ENCODE measurements around the gene NCOA6.

The NCOA6 gene

GRCh38 chr20:34703424-34704176 is 121.9 kb downstream of the NCOA6 start:
- H3K4me3 ChIP-seq (ENCODE audit: insufficient read length, low read depth): peak overlapping the region; percentile 76
- no peaks in the 10 kb centered on the region for H3K9me3 ChIP-seq (ENCODE audit: insufficient read depth, low read length)
- TF ChIP-seq SUZ12 (IDR thresholded peaks at IDR 0.05; ENCODE audit: extremely low read depth, insufficient read depth, insufficient read length) (no peak), ZNF274 (IDR thresholded peaks at IDR 0.05; ENCODE audit: low read depth, low read length) (no peak), YY1 (IDR thresholded peaks at IDR 0.05; ENCODE audit: insufficient read depth, insufficient read length) (no peak)
- no peak for DNase-seq (ENCODE audit: low read depth, low spot score)
- peaks cover 6% of the 10 kb centered on the region for H3K4me1 ChIP-seq (ENCODE audit: insufficient read depth, insufficient read length)
- H3K27me3 ChIP-seq (ENCODE audit: insufficient read depth, insufficient read length): peaks cover 16% of the 10 kb centered on the region
- peak overlapping the region; percentile 88 for H3K9ac ChIP-seq (ENCODE audit: insufficient read length, low read depth)
- H3K36me3 ChIP-seq (ENCODE audit: insufficient read depth, insufficient read length, low read length): no peaks in the 10 kb centered on the region

- no peak for DNase-seq (ENCODE audit: low read depth, low spot score)
- H3K36me3 ChIP-seq (ENCODE audit: insufficient read depth, insufficient read length, low read length): no peaks in the 10 kb centered on the region
- H3K9ac ChIP-seq (ENCODE audit: insufficient read length, low read depth): no peak overlapping the region
- peaks cover 6% of the 10 kb centered on the region for H3K4me1 ChIP-seq (ENCODE audit: insufficient read depth, insufficient read length)
- TF ChIP-seq ZNF274 (IDR thresholded peaks at IDR 0.05; ENCODE audit: low read depth, low read length) (no peak), SUZ12 (IDR thresholded peaks at IDR 0.05; ENCODE audit: extremely low read depth, insufficient read depth, insufficient read length) (no peak), YY1 (IDR thresholded peaks at IDR 0.05; ENCODE audit: insufficient read depth, insufficient read length) (no peak)
- no peaks in the 10 kb centered on the region for H3K9me3 ChIP-seq (ENCODE audit: insufficient read depth, low read length)
- peak overlapping the region; percentile 76 for H3K4me3 ChIP-seq (ENCODE audit: insufficient read length, low read depth)
- peaks cover 16% of the 10 kb centered on the region for H3K27me3 ChIP-seq (ENCODE audit: insufficient read depth, insufficient read length)
Observed at GRCh38 chr20:34703061-34703423, 122.4 kb downstream of the NCOA6 start.

- no peak for TF ChIP-seq SUZ12 (IDR thresholded peaks at IDR 0.05; ENCODE audit: extremely low read depth, insufficient read depth, insufficient read length)
- TF ChIP-seq YY1 (IDR thresholded peaks at IDR 0.05; ENCODE audit: insufficient read depth, insufficient read length): no peak
- TF ChIP-seq ZNF274 (IDR thresholded peaks at IDR 0.05; ENCODE audit: low read depth, low read length): no peak
- Histone ChIP-seq H3K9ac (ENCODE audit: insufficient read length, low read depth) (no peak overlapping the region), H3K27me3 (ENCODE audit: insufficient read depth, insufficient read length) (peaks cover 11% of the 10 kb centered on the region), H3K36me3 (ENCODE audit: insufficient read depth, insufficient read length, low read length) (no peaks in the 10 kb centered on the region), H3K4me3 (ENCODE audit: insufficient read length, low read depth) (no peak overlapping the region), H3K9me3 (ENCODE audit: insufficient read depth, low read length) (no peaks in the 10 kb centered on the region), H3K4me1 (ENCODE audit: insufficient read depth, insufficient read length) (peaks cover 2% of the 10 kb centered on the region)
- DNase-seq (ENCODE audit: low read depth, low spot score): no peak
Observed at GRCh38 chr20:34701405-34702085, 123.9 kb downstream of the NCOA6 start.

GRCh38 chr20:34693414-34693813 is 132.0 kb downstream of the NCOA6 start:
- H3K4me3 ChIP-seq (ENCODE audit: insufficient read length, low read depth): no peak overlapping the region
- H3K4me1 ChIP-seq (ENCODE audit: insufficient read depth, insufficient read length): no peaks in the 10 kb centered on the region
- no peak for DNase-seq (ENCODE audit: low read depth, low spot score)
- TF ChIP-seq SUZ12 (IDR thresholded peaks at IDR 0.05; ENCODE audit: extremely low read depth, insufficient read depth, insufficient read length): no peak
- no peaks in the 10 kb centered on the region for H3K27me3 ChIP-seq (ENCODE audit: insufficient read depth, insufficient read length)
- H3K9ac ChIP-seq (ENCODE audit: insufficient read length, low read depth): no peak overlapping the region
- H3K36me3 ChIP-seq (ENCODE audit: insufficient read depth, insufficient read length, low read length): no peaks in the 10 kb centered on the region
- no peaks in the 10 kb centered on the region for H3K9me3 ChIP-seq (ENCODE audit: insufficient read depth, low read length)

GRCh38 chr20:34691838-34692237 is 133.6 kb downstream of the NCOA6 start:
- Histone ChIP-seq H3K36me3 (ENCODE audit: insufficient read depth, insufficient read length, low read length) (no peaks in the 10 kb centered on the region), H3K4me1 (ENCODE audit: insufficient read depth, insufficient read length) (no peaks in the 10 kb centered on the region), H3K27me3 (ENCODE audit: insufficient read depth, insufficient read length) (no peaks in the 10 kb centered on the region), H3K9me3 (ENCODE audit: insufficient read depth, low read length) (no peaks in the 10 kb centered on the region), H3K4me3 (ENCODE audit: insufficient read length, low read depth) (no peak overlapping the region), H3K9ac (ENCODE audit: insufficient read length, low read depth) (no peak overlapping the region)
- DNase-seq (ENCODE audit: low read depth, low spot score): no peak
- TF ChIP-seq SUZ12 (IDR thresholded peaks at IDR 0.05; ENCODE audit: extremely low read depth, insufficient read depth, insufficient read length) (no peak), ZNF274 (IDR thresholded peaks at IDR 0.05; ENCODE audit: low read depth, low read length) (no peak), YY1 (IDR thresholded peaks at IDR 0.05; ENCODE audit: insufficient read depth, insufficient read length) (no peak)

- DNase-seq (ENCODE audit: low read depth, low spot score): no peak
- TF ChIP-seq SUZ12 (IDR thresholded peaks at IDR 0.05; ENCODE audit: extremely low read depth, insufficient read depth, insufficient read length): no peak
- no peak for TF ChIP-seq ZNF274 (IDR thresholded peaks at IDR 0.05; ENCODE audit: low read depth, low read length)
- TF ChIP-seq YY1 (IDR thresholded peaks at IDR 0.05; ENCODE audit: insufficient read depth, insufficient read length): no peak
- no peaks in the 10 kb centered on the region for H3K4me1 ChIP-seq (ENCODE audit: insufficient read depth, insufficient read length)
- H3K27me3 ChIP-seq (ENCODE audit: insufficient read depth, insufficient read length): no peaks in the 10 kb centered on the region
- no peaks in the 10 kb centered on the region for H3K9me3 ChIP-seq (ENCODE audit: insufficient read depth, low read length)
- H3K9ac ChIP-seq (ENCODE audit: insufficient read length, low read depth): no peak overlapping the region
- H3K36me3 ChIP-seq (ENCODE audit: insufficient read depth, insufficient read length, low read length): no peaks in the 10 kb centered on the region
- no peak overlapping the region for H3K4me3 ChIP-seq (ENCODE audit: insufficient read length, low read depth)
Observed at GRCh38 chr20:34689486-34689885, 136.0 kb downstream of the NCOA6 start.

GRCh38 chr20:34683667-34684066 is 141.8 kb downstream of the NCOA6 start:
- no peak overlapping the region for H3K9ac ChIP-seq (ENCODE audit: insufficient read length, low read depth)
- no peaks in the 10 kb centered on the region for H3K9me3 ChIP-seq (ENCODE audit: insufficient read depth, low read length)
- no peaks in the 10 kb centered on the region for H3K27me3 ChIP-seq (ENCODE audit: insufficient read depth, insufficient read length)
- no peak overlapping the region for H3K4me3 ChIP-seq (ENCODE audit: insufficient read length, low read depth)
- H3K36me3 ChIP-seq (ENCODE audit: insufficient read depth, insufficient read length, low read length): no peaks in the 10 kb centered on the region
- no peaks in the 10 kb centered on the region for H3K4me1 ChIP-seq (ENCODE audit: insufficient read depth, insufficient read length)
- no peak for DNase-seq (ENCODE audit: low read depth, low spot score)
- TF ChIP-seq ZNF274 (IDR thresholded peaks at IDR 0.05; ENCODE audit: low read depth, low read length) (no peak), YY1 (IDR thresholded peaks at IDR 0.05; ENCODE audit: insufficient read depth, insufficient read length) (no peak), SUZ12 (IDR thresholded peaks at IDR 0.05; ENCODE audit: extremely low read depth, insufficient read depth, insufficient read length) (no peak)
